ENCODE results near the gene MEIOSIN. TPM values are rescaled to one million over a fixed set of nuclear protein-coding genes. Genes with fewer than 3 reads are reported as not detected.

Gene MEIOSIN
- total RNA-seq, 4 donors from 2014 or later = not detected

GRCh38 chr19:45777395-45777961, 44.2 kb downstream of the MEIOSIN start:
- no peak for DNase-seq (ENCODE audit: low spot score)
- no peak for TF ChIP-seq CTCF (IDR thresholded peaks at IDR 0.05)
- ATAC-seq (ENCODE audit: low FRiP score) = no peak

GRCh38 chr19:45778010-45778661, 44.9 kb downstream of the MEIOSIN start:
- DNase-seq (ENCODE audit: low spot score) (no peak), ATAC-seq (ENCODE audit: low FRiP score) (no peak)
- TF ChIP-seq CTCF (IDR thresholded peaks at IDR 0.05) = no peak

GRCh38 chr19:45779231-45780145, 46.2 kb downstream of the MEIOSIN start:
- ATAC-seq (ENCODE audit: low FRiP score) (peak; percentile 76), DNase-seq (ENCODE audit: low spot score) (peak; percentile 91)
- no peak for TF ChIP-seq CTCF (IDR thresholded peaks at IDR 0.05)

- ATAC-seq (ENCODE audit: low FRiP score) (no peak), DNase-seq (ENCODE audit: low spot score) (no peak)
- no peak for TF ChIP-seq CTCF (IDR thresholded peaks at IDR 0.05)
These were observed 46.9 kb downstream of the MEIOSIN start for GRCh38 chr19:45780146-45780447.

- no peak for DNase-seq (ENCODE audit: low spot score)
These were observed 47.4 kb downstream of the MEIOSIN start for GRCh38 chr19:45780448-45781213.

More at GRCh38 chr19:45780448-45781213, 47.4 kb downstream of the MEIOSIN start:
- ATAC-seq (ENCODE audit: low FRiP score) = no peak
- no peak for TF ChIP-seq CTCF (IDR thresholded peaks at IDR 0.05)

Data from omental fat pad (tissue), 4 donors.